HepG2 (cell line): ENCODE results near the gene IWS1. TPM values are rescaled to one million over a fixed set of nuclear protein-coding genes. Genes with fewer than 3 reads are reported as not detected.

Experiments used
- ATAC-seq: fragments of 200-7000 bp; cut with Tn5 transposase; 3 replicates; pipeline ENCODE4 v1.9.1; 2020; ENCODE audit warnings: mild to moderate bottlenecking, moderate library complexity
- BruUV-seq: library from RNA; stranded (reverse); fragments of 400-500 nt; replicated peaks from 2 replicates; lab custom pipeline; 2021; lab: Mats Ljungman, UMichigan
- CTCF ChIA-PET: fragments of 300-600 bp; formaldehyde crosslinking; extraction: SDS; loops from one replicate; lab custom pipeline; 2021; ENCODE audit warnings: low total read pairs, inconsistent platforms, low intra/inter-chr PET ratio; lab: Yijun Ruan, JAX
- POLR2A ChIA-PET: fragments of 350-600 bp; sonication (Branson Sonifier 250); formaldehyde crosslinking; loops from one replicate; lab custom pipeline; 2020; ENCODE audit warnings: antibody characterized with exemption, inconsistent platforms; lab: Yijun Ruan, JAX
- DNase-seq: peaks from one replicate; pipeline ENCODE4 v3.0.0-alpha.2; 2015; ENCODE audit warnings: low spot score
- FAIRE-seq: peaks from 3 replicates; lab custom pipeline; 2011; peaks lifted over from hg19 to GRCh38; lab: Jason Lieb, UNC
- H2AFZ ChIP-seq: one replicate; pipeline ENCODE4 v1.6.1; 2011; ENCODE audit warnings: low read length, inconsistent platforms
- H3K27ac ChIP-seq: fragments of 300-600 bp; 3 replicates; pipeline ENCODE4 v1.8.0; 2011; ENCODE audit warnings: mixed run types, mild to moderate bottlenecking, mixed read lengths, low read length, inconsistent platforms; ENCODE audit not compliant: insufficient read depth; ENCODE audit errors: extremely low read length
- H3K27me3 ChIP-seq, 2 experiments: fragments of 200-600 bp in 1 of 2; 2 replicates in 1 of 2; 3 replicates in 1 of 2; pipeline versions ENCODE4 v1.6.0 to v1.8.0; 2011; ENCODE audit warnings: low read length in 2 of 2, mild to moderate bottlenecking in 2 of 2, moderate library complexity in 2 of 2, inconsistent platforms in 1 of 2; ENCODE audit not compliant: insufficient read depth in 2 of 2, control insufficient read depth in 1 of 2
- H3K36me3 ChIP-seq, 2 experiments: fragments of 200-600 bp in 1 of 2; replicated peaks in 1 of 2; 2 replicates in 1 of 2; 3 replicates in 1 of 2; pipeline versions ENCODE4 v1.5.1 to v1.8.0; 2011; ENCODE audit warnings: low read length in 2 of 2, inconsistent platforms in 1 of 2; ENCODE audit not compliant: insufficient read depth in 2 of 2, control insufficient read depth in 1 of 2
- H3K4me1 ChIP-seq: 2 replicates; pipeline ENCODE4 v1.5.1; 2012; ENCODE audit warnings: low read length, inconsistent platforms; ENCODE audit not compliant: insufficient read depth
- H3K4me2 ChIP-seq: 2 replicates; pipeline ENCODE4 v1.6.0; 2011; ENCODE audit warnings: low read depth, low read length, inconsistent platforms
- H3K4me3 ChIP-seq, 3 experiments: fragments of 200-600 bp in 1 of 3; sonication (generic), shearing (Covaris generic) in 1 of 3; replicated peaks in 1 of 3; 2 replicates each; pipeline ENCODE4 v1.5.1; 2011 to 2016; ENCODE audit warnings: low read length in 3 of 3, inconsistent platforms in 2 of 3, low read depth in 2 of 3, mild to moderate bottlenecking in 2 of 3, control low read depth in 1 of 3, mixed read lengths in 1 of 3; ENCODE audit not compliant: insufficient read depth in 1 of 3
- H3K79me2 ChIP-seq: one replicate; pipeline ENCODE4 v1.6.1; 2011; ENCODE audit warnings: low read length, inconsistent platforms; ENCODE audit not compliant: insufficient read depth
- H3K9ac ChIP-seq: 2 replicates; pipeline ENCODE4 v1.6.0; 2011; ENCODE audit warnings: mild to moderate bottlenecking, low read depth, low read length, inconsistent platforms; ENCODE audit not compliant: insufficient read depth
- H3K9me3 ChIP-seq: 2 replicates; pipeline ENCODE4 v1.5.1; 2012; ENCODE audit warnings: mild to moderate bottlenecking, low read length
- H4K20me1 ChIP-seq: 2 replicates; pipeline ENCODE4 v1.6.0; 2011; ENCODE audit warnings: inconsistent platforms, mild to moderate bottlenecking, low read length, moderate library complexity; ENCODE audit not compliant: insufficient read depth
- MAFK ChIP-seq, 2 experiments: IDR thresholded peaks in 1 of 2; conservative IDR thresholded peaks in 1 of 2; 2 replicates each; pipeline ENCODE4 v1.6.1; 2011; ENCODE audit warnings: improper control_type of control experiment in 2 of 2, low read length in 2 of 2
- PTBP1 ChIP-seq: fragments of 200-400 bp; formaldehyde crosslinking; IDR thresholded peaks from 2 replicates; pipeline ENCODE4 v1.6.1; 2018; ENCODE audit warnings: low read length, low read depth; ENCODE audit not compliant: poor library complexity, severe bottlenecking
- RBM22 ChIP-seq: fragments of 200-400 bp; formaldehyde crosslinking; optimal IDR thresholded peaks from 2 replicates; pipeline ENCODE3; 2017; ENCODE audit warnings: mild to moderate bottlenecking, low read length, moderate library complexity
- REL ChIP-seq: sonication (generic); formaldehyde crosslinking; conservative IDR thresholded peaks from 2 replicates; pipeline ENCODE4 v1.8.0; 2022; ENCODE audit warnings: mild to moderate bottlenecking, missing genetic modification reagents, moderate library complexity
- ZEB1 ChIP-seq: IDR thresholded peaks from 2 replicates; pipeline ENCODE4 v1.6.1; 2012; ENCODE audit warnings: mild to moderate bottlenecking, low read depth, inconsistent platforms; ENCODE audit not compliant: insufficient replicate concordance
- ZFP36L2 ChIP-seq: sonication (generic); formaldehyde crosslinking; IDR thresholded peaks from 2 replicates; pipeline ENCODE4 v1.4.0; 2020; ENCODE audit warnings: missing genetic modification reagents
- ZNF549 ChIP-seq: sonication (generic); formaldehyde crosslinking; IDR thresholded peaks from 2 replicates; pipeline ENCODE4 v1.5.0; 2020; ENCODE audit warnings: missing genetic modification reagents
- ZSCAN21 ChIP-seq: sonication (generic); formaldehyde crosslinking; IDR thresholded peaks from 2 replicates; pipeline ENCODE4 v1.8.0; 2022; ENCODE audit warnings: mild to moderate bottlenecking, missing genetic modification reagents, moderate library complexity, borderline replicate concordance
- ZSCAN30 ChIP-seq: sonication (generic); formaldehyde crosslinking; IDR thresholded peaks from 2 replicates; pipeline ENCODE4 v1.5.0; 2020; ENCODE audit warnings: mild to moderate bottlenecking, missing genetic modification reagents
- WGBS: methylation state at CpG from one replicate; pipeline ENCODE4 v1.1.6; 2017; ENCODE audit warnings: low lambda C conversion rate; 5-methylcytosine and 5-hydroxymethylcytosine counted together
- in situ Hi-C: cut with HindIII; loops from 2 replicates; pipeline ENCODE4 v1.10.0; 2017; ENCODE audit warnings: low pct_unique_long_range_greater_than_20kb; ENCODE audit not compliant: extremely low pct_ligation_motif_present
- intact Hi-C: fragments of 100-400 bp; cut with micrococcal nuclease; formaldehyde crosslinking; loops from one replicate; pipeline ENCODE4 v1.10.0; 2022; ENCODE audit not compliant: unreplicated experiment
- polyA plus RNA-seq, 8 experiments: library from polyadenylated mRNA; depleted of rRNA in 3 of 8; stranded (reverse) in 7 of 8; unstranded in 1 of 8; fragments of >200 nt; fragmentation: Illumina TruSeq in 4 of 8; extraction: Trizol in 4 of 8; gene quantifications; 2 replicates each; pipeline versions ENCODE4 v1.2.1 to v1.2.3, GENCODE V29; 2011 to 2016; ENCODE audit warnings: low read depth in 4 of 8, missing spikeins in 1 of 8, mixed read lengths in 1 of 8; ENCODE audit not compliant: insufficient read depth in 1 of 8
- total RNA-seq, 5 experiments: library from RNA; depleted of rRNA; stranded (reverse); fragments of >200 nt; fragmentation: Illumina TruSeq; extraction: Trizol; gene quantifications; 2 replicates each; pipeline ENCODE4 v1.2.3, GENCODE V29; 2016; ENCODE audit warnings: low read depth in 1 of 5

Gene IWS1
- total and polyA plus RNA-seq, 2 of the 13 experiments (the other 11 are each of a cell fraction or from before 2014, with no cell fraction given), result 28.9 to 62.3 TPM

GRCh38 chr2:127486247-127487058 is 39.8 kb downstream of the IWS1 start:
- H3K36me3 ChIP-seq, result peaks cover 26 to 92% of the 10 kb centered on the region in 2 experiments

GRCh38 chr2:127485694-127486071 is 40.6 kb downstream of the IWS1 start:
- DNase-seq (no peak), ATAC-seq (peak; percentile 40; the same call in 2 of the 3 replicates), FAIRE-seq (no peak)
- H3K4me1 ChIP-seq, result no peaks in the 10 kb centered on the region
- H3K4me2 ChIP-seq, result no peak overlapping the region
- peaks cover 27 to 92% of the 10 kb centered on the region in 2 experiments for H3K36me3 ChIP-seq
- CTCF ChIA-PET, result no interaction called here
- no peaks in the 10 kb centered on the region for H3K27me3 ChIP-seq
- H3K9ac ChIP-seq, result no peak overlapping the region
- H2AFZ ChIP-seq, result no peak overlapping the region
- in situ Hi-C loops (no loop called here), intact Hi-C loops (no loop called here)
- no peaks in the 10 kb centered on the region for H3K9me3 ChIP-seq
- peak; percentile 39 for TF ChIP-seq RBM22
- TF ChIP-seq MAFK (conservative IDR thresholded peaks at IDR 0.05 in 1 of 2, IDR thresholded peaks at IDR 0.05 in 1 of 2; ENCODE audit: low read length in 2 of 2), result no peak
- no peak for TF ChIP-seq ZNF549 (CRISPR knock-in tag)
- no peaks in the 10 kb centered on the region for H3K79me2 ChIP-seq
- H3K27ac ChIP-seq, result no peak overlapping the region
- 96% methylated on average over 5 of the region's 5 CpGs for whole genome bisulfite sequencing
- H4K20me1 ChIP-seq, result no peaks in the 10 kb centered on the region
- H3K4me3 ChIP-seq, result no peak overlapping the region
- TSS peak; percentile 15 for BruUV-seq
- POLR2A ChIA-PET, result no interaction called here

More at GRCh38 chr2:127486247-127487058, 39.8 kb downstream of the IWS1 start:
- no peak overlapping the region for H3K4me3 ChIP-seq
- no peak overlapping the region for H3K27ac ChIP-seq
- no peaks in the 10 kb centered on the region for H3K9me3 ChIP-seq
- no peaks in the 10 kb centered on the region for H4K20me1 ChIP-seq
- no TSS peak for BruUV-seq
- intact Hi-C loops, result no loop called here
- in situ Hi-C loops, result no loop called here
- no peak overlapping the region for H3K9ac ChIP-seq
- no peaks in the 10 kb centered on the region for H3K27me3 ChIP-seq
- WGBS, result 92% methylated on average over 8 of the region's 8 CpGs
- ATAC-seq, result no peak
- TF ChIP-seq ZEB1 (no peak), ZSCAN30 (CRISPR knock-in tag) (no peak), PTBP1 (no peak), REL (CRISPR knock-in tag) (no peak), ZSCAN21 (CRISPR knock-in tag) (no peak), ZFP36L2 (no peak)
- FAIRE-seq, result no peak
- H3K4me2 ChIP-seq, result no peak overlapping the region
- ChIA-PET CTCF (no interaction called here), POLR2A (no interaction called here)
- no peak overlapping the region for H2AFZ ChIP-seq
- no peaks in the 10 kb centered on the region for H3K4me1 ChIP-seq
- no peaks in the 10 kb centered on the region for H3K79me2 ChIP-seq
- DNase-seq, result no peak
